Activated effector memory CD4-positive, alpha-beta T cell treated with anti-CD3 and anti-CD28 coated beads, Interleukin-2, amount 50 U/mL, for 16 hours (primary cell): ENCODE results near the gene SORL1.
"Not testable (repeated sequence)": the region's sequence is repeated elsewhere in the genome, so short reads cannot be mapped to it uniquely, and the experiment has no call there.

Experiments
- DNase-seq: peaks from one replicate; pipeline ENCODE4 v3.0.0-alpha.2; 2020

The SORL1 gene

DNA sequence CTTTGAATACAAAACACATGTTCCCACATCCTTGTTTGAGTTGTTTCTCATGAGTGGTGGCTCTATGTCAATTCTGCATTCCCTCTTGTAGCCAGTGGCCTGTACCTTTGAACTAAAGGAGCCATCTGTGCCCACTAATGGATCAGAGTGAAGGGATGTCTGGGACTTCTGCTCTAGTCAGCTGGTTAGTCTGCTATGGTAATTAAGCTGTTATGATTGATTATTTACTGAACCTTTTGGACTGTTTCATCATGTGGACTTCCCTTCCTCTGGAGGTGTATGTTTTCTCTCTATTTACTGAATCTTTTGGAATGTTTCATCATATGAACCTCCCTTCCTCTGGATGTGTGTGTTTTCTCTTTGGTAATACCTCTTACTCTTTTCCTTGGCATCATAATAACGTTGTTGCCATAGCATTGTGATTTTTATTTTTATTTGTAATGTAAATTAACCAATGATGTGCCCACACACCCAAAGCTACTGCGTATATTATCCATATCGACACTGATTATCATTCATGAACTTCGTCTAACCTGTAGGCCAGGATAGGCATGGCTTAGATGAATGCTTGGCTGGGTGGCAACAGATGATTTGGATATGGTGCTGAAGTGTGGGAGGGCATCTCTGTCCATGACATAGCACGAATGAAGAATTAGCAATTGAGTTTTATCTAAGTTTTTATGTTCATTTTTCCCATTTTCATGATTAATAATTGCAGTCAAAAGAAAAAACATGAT is 113.0 kb downstream of the SORL1 start:
- DNase-seq: no peak

DNA sequence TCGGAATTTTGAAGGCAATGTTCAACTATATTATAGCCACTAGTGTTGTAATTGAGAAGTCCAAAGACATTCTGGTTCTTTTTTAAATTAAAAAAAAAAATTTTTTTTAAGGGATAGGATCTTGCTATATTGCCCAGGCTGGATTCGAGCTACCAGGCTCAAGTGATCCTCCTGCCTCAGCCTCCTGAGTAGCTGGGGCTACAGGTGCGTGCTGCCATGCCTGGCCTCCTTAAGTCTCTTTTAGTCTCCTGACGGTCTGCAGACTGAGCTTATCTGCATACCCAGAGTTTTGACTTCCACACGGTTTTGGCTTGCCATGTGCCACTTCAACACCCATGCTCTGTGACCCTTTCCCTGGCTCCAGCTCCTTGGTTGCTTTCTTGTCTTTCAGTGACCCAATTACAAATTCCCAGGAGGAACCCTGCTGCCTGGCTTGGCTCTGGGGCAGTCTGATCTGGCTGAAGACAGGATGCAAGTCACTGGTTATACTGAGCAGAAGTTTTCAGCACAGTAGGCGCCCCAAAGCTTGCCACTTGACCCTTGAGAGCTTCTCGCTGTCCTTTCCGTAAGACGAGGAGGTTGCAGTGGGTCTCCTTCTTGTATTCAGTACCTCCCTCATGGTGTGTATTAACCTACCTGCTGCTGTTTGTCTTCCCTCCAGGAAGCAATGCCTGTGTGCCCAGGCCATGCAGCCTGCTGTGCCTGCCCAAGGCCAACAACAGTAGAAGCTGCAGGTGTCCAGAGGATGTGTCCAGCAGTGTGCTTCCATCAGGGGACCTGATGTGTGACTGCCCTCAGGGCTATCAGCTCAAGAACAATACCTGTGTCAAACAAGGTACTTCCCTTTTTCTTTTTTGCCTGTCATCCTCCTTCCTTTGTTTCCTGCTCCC is 114.4 kb downstream of the SORL1 start:
- DNase-seq: no peak

DNA sequence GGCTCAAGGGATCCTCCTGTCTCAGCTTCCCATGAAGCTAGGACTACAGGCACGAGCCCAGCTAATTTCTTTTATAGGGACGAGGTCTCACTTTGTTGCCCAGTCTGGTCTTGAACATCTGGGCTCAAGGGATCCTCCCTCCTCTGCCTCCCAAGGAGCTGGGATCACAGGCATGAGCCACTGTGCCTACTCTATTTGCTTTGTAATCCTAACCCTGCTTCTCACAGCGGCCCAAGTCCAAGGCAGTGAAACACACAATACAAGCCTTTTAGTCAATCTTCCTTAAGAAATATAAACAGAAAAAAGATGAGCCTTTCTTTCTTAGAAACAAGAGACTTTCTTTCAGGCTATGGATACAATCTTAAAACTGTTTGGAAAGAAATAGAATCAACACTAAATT is 115.9 kb downstream of the SORL1 start:
- no peak for DNase-seq

DNA sequence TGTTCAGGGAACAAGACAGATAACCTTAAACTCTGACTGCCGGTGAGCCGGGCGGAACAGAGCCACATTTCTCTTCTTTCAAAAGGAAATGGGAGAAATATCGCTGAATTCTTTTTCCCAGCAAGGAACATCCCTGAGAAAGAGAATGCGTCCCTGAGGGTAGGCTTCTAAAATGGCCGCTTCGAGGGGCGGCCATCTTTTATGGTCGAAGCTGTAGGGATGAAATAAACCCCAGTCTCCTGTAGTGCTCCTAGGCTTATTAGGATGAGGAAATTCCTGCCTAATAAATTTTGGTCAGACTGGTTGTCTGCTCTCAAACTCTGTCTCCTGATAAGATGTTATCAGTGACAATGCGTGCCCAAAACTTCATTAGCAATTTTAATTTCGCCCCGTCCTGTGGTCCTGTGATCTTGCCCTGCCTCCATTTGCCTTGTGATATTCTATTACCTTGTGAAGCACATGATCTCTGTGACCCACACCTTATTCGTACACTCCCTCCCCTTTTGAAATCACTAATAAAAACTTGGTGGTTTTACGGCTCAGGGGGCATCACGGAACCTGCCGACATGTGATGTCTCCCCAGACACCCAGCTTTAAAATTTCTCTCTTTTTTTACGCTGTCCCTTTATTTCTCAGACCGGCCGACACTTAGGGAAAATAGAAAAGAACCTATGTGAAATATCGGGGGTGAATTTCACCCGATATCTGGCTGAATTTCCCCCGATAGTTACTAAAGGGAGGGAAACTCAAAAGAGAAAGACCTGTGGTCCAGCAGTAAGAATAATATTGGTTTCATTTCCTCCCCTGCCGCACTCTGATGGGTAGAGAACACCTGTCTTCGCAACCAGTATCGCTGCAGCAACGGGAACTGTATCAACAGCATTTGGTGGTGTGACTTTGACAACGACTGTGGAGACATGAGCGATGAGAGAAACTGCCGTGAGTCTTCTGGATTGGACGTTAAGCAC is 117.5 kb downstream of the SORL1 start:
- not testable (repeated sequence) for DNase-seq

DNA sequence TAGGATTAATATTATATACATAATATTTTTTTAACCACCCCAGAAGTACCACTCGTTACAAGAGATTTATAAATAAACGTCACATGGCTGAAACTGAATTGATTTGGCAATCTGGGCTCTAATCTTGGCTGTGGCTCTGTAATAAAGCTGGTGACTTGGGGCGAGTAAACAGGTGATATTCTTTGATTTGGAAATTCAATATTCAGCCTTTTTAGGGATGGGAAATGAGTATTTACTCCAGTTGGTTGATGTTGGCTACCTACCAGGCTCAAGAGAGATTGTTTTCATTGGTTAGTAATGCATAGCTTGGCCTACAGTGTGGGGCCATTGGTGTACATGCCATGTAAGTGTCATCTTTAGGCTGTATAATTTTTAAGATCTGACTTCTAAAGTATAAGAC is 118.3 kb downstream of the SORL1 start:
- no peak for DNase-seq

DNA sequence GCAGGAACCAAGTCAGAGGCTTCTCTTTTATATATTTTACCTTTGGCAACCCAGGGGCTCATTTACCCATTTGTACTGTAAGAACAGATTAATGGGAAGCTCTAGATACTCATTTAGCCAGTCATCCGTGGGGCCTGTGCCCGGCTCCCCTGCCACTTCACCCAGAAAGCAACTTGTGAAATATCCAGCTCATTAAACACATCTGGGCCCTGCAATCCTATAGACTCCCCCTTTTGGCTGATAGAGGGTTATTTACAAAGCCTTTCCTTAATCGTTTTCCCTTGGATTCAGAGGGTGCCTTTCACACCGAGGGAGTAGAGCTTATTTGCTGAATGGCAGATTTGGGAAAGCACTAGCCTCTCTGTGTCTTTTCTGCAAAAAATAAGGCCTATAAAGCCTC is 119.4 kb downstream of the SORL1 start:
- no peak for DNase-seq

DNA sequence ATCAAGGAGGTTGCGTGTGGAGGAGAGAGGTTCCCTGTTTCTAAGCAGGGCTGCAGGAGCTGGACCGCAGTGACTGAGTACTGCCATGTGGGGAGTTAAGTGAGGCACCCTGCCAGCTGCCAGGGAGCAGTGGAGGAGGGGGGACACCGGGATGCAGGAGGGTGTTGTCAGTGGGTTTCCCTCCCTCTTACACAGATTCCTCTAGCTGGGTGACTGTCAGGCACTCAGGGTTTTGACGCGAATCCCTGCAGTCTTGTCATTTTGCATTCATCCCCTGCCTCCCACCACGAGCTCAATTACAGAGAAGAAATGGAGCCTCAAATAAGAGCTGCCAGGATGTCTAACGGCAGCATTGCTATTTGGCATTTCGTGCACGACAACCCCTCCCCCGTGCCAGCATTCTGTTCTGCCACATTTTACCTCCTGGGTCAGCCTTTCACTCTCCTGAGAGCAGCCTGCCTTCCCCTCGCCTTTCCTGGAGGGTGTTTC is 120.5 kb downstream of the SORL1 start:
- DNase-seq: no peak

DNA sequence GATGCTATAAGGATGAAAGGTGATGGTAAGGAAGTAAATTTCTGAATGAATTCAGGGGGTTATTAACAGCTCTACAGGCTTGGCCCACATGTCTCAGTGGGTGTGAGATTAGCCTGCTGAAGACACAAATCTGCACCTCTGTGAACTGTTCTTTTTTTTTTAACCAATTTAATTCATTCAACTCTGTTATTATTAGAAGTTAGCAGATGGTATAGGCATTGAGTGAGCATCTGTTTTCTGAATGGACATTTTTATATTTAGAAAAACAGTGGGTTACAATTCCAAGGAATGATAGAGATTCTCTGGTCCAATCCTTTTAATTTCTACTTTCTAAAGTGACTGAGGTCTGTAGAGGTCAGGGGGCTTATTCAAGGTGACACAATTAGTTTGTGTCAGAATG is 122.7 kb downstream of the SORL1 start:
- DNase-seq: no peak

DNA sequence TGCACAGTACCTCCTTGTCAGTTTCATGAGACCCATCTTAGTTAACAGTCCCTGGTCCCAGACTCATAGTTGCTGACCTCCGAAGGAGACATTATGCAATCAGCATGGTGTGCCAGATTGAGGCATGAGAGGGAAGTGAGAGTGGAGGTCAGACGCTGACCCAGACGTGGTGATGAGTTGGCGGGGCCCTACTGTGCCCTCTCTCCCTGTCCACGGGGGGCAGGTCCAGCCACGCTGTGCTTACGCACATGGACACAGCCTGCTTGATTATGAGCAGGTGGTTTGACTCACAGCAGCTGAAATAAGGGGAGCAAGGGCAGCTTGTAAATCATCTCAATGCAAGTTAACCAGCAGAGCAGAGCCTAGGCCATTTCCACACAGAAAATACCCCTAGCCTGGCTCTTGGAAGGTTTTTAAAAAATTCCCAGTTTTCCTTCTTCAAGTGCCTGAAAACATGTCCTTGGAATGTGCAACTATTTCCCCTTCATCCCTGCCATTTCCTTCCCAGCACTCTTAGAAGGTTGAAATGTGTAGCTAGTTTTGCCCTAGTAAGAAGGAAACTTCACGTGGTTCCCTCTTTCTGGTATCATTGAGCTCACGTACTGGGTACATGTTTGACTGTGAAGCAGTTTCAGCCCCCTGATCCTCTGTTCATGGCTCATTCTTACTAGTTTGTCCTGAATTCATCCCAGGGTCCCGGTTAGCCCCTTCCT is 123.3 kb downstream of the SORL1 start:
- no peak for DNase-seq

DNA sequence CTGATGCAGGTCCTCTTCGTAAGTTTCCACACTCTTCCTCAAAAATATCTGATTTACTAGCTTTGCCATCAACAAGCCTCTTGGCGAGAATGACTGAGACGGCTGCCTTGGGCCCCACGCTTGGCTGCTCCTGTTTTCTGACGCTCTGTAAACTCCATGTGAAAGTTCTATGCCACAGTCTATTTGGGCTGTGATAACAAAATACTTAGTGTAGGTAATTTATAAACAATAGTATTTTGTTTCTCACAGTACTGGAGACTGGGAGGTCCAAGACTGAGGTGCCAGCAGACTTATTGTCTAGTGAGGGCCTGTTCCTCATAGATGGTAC is 123.8 kb downstream of the SORL1 start:
- DNase-seq: no peak

DNA sequence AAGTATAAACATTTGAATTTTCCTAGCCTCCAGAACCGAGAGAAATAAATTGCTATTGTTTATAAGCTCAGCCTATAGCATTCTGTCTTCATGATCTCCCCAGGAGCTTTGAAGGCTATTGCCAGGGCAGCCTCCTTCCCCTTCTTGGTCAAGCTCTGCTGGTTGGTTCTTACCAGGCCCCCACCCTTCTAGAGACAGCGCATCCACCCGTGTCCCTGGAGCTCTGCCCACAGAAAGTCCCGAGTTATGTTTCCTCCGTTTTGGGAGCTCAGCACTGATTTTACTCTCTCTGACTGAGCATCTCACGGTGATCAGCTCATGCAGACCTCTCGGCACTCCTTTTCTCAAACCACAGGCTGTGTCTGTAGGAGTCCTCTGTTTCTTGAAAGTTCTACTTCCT is 124.4 kb downstream of the SORL1 start:
- no peak for DNase-seq

DNA sequence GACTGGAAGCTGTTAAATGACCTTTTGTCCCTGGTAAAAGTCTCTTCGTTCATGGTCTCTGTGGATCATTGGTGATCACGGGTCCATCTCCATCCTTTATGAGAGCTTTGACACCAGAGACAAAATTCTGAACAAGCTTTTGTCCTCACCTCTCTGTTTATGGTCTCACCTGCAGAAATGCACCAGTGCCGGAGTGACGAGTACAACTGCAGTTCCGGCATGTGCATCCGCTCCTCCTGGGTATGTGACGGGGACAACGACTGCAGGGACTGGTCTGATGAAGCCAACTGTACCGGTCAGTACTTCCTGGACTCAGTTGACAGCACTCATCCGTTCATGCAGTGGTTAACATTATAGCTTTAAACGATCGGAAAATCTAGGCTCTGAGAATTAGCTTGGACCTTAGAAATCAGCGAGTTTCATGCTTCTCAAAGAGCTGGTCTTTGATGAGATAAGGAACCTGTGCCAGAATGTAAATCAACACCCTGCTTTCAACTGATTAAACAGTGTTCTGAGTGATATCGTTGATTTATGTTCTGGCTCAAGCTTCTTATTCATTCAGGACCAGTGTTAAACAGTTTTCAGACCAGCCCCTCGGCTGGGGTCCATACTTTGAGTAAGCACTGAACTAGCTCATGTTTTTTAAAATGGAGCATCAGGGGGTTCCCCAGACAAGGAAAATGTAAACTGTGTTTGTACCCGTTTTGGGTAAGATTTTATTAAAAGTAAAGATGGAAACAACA is 125.2 kb downstream of the SORL1 start:
- no peak for DNase-seq

DNA sequence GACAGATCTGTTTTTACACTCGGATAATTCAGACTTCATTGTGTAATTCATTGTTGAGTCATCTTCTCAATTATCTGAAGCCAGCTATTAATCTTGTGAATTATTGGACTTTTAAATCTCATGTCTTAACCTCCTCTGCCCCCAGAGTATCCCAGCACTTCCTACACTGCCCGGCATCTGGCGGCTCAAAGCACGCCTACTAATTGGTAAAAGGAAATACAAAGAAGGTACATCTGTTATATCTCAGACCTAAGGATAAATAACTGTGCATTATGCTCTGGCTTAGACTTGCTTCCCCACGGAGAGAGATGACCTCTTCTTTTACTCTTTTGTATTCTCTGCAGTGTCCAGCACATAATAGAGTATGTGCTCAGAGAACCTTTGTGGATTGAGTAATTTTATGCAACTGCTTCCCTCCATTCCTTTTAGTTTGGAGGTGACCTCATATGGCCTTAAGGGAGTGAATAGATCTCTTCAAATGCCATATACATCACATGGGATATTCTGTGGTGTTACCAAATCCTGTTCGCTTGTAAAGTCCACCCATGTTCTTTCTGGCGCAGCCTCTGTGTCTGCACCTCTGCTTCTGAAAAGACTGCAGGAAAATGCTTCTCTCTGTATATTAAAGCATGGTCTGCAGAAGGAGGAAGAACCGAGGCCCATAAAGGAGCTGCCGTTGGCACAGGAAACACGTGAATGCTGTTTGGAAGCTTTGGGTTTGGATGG is 126.3 kb downstream of the SORL1 start:
- no peak for DNase-seq

DNA sequence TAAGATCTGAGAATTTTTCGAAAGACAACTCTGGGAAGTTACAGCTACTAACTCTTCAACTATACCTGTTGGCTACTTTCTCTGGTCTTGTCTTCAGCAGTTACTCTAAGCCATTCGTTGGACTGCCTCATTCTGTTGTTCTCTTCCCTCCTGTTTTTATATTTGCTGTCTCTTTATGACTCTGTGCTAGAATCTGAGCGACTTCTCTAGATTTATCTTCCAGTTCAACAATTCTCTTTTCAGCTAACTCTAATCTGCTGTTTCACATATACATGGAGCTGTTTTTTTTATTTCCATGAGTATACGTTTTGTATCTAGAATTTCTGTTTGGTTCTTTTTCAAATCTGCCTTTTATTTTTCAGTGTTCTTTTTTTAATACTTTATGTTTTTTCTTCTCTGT is 128.0 kb downstream of the SORL1 start:
- DNase-seq: no peak

DNA sequence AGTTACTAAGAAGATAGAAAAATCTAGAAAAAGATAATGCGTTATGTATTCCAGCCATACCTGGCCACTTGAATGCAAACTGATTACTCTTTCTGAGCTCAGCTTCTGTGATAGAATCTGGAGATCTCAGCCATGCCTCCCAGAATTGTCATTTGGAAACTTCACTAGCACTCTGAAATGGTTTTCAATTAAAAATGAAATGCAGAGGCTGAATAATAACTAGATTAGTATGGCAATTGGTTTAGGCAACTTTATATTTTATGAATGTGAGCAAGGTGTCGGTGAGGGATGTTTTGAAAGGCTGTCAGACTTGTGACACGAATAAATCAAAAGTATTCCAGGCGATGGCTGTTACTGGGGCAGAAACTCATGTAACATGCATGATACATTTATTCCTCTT is 129.5 kb downstream of the SORL1 start:
- no peak for DNase-seq

DNA sequence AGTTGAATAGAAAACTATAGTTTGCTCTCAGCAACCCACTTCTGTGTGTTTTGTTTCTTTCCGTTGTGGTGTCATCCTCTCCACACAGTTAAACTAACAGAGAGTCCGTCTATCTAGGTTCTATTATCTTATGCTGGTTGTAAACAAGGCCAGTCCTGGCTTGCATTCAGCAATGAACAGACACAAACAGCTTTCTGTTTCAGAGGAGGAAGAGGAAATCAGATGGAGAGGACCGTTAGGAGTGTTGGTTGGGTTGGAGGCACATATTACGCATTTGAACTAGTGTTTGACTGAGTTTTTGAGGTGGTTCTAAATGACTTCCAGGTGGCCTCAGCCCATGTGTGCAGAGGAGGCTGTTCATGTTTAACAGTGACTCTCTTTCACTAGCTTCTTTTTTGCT is 130.2 kb downstream of the SORL1 start:
- no peak for DNase-seq

DNA sequence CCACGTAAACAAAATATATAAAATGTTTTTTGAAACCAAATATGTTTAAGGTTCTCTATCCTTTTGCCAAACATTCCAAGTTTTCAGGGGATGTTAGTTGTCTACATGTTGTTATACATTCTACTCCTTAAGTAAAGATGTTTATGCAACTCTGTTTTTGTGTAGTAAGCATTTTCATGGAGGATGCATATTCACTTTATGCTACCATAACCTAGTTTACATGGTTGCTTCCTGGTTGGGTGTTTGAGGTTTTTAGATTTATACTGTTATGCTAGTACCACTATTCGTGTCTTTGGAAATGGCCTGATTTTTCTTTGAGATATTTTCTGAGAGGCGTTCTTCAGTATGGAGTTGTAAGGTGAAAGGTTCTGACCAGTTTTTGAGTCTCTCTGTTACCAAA is 131.7 kb downstream of the SORL1 start:
- DNase-seq: no peak

DNA sequence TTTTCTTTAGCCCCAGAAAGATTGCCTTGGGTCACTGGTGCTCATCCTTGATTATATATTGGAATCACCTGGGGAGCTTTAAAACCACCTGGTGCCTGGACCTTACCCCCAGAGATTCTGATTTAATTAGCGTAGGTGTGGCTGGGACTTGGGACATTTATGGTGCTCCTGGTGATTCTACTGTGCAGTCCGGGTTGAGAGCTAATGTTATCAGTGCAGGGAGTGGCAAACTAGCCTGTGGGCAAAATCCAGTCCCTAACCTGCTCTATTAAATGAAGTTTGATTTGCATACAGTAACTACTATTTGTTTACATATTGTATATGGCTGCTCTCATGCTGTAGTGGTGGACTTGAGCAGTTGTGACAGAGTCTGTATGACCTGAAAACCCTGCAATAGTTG is 134.6 kb downstream of the SORL1 start:
- no peak for DNase-seq

DNA sequence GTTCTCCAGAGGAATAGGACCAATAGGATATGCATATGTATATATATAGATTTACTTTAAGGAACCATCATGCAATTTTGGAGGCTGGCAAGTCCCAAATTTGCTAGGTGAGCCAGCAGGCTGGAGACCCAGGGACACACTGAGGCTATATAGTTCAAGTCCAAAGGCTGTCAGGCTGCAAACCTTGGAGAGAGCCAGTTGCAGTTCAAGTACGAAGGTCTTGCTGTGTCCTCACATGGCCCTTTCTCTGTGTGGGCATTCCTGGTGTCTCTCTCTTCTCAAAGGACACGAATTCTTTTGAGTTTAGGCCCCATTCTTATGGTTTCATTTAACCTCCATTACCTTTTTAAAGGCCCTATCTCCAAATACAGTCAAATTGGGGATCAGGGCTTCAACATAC is 135.1 kb downstream of the SORL1 start:
- no peak for DNase-seq

DNA sequence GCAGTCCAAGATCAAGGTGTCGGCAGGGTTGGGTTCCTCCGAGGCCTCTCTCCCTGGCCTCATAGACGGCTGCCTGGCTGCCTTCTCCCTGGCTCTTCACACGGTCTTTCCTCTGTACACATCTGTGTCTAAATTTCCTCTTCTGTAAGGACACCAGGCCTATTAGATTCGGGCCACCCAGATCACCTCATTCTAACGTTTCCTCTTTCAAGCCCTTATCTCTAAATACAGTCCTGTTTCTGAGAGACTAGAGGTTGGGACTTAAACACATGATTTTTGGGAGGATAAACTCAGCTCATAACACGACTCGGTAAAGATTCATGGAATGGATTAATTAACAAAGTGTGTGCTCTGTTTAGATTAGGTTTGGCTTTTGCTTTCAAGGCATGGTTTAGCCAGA is 136.6 kb downstream of the SORL1 start:
- DNase-seq: no peak

DNA sequence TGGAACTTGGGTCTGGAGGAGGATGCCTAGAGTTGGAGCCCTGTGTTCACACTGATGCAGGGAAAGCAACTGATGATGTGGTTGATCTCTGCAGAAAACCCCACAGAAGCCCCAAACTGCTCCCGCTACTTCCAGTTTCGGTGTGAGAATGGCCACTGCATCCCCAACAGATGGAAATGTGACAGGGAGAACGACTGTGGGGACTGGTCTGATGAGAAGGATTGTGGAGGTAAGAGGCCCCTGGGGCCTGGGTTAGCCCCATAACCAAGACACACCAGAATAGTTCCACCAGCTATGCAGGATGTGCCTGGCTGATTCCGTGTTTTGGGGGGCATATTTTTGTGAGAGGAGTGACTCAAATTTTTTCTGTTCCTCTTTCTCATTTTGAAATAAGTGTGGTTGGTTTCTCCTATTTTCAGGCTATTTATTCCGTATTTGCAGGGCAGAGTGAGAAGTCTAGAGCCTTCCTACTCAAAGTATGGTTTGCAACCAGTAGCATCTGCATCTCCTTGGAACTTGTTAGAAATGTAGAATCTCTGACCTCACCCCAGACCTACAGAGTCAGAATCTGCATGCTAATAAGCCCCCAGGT is 137.9 kb downstream of the SORL1 start:
- DNase-seq: no peak
